Superior temporal gyrus (tissue), 1 donor: ENCODE measurements around the gene PRIMA1.
"Not testable (repeated sequence)": the region's sequence is repeated elsewhere in the genome, so short reads cannot be mapped to it uniquely, and the experiment has no call there.

Experiments
- DNase-seq: peaks from one replicate; pipeline ENCODE4 v3.0.0-alpha.2; 2016; ENCODE audit errors: extremely low spot score

Gene PRIMA1, protein sequence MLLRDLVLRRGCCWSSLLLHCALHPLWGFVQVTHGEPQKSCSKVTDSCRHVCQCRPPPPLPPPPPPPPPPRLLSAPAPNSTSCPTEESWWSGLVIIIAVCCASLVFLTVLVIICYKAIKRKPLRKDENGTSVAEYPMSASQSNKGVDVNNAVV

DNA sequence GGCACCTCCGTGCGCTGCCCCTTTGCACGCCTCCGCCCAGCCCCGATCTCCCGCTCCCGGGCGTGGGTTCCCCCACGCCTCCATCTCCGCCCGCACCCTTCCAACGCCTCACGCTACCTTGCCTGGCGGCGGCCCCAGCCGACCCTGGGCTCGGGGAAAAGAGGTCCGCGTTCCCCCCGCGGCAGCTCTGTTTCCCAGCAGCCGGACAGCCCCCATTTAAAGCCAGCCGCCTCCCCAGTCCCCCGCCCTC lies at the start of gene PRIMA1:
TSS of gene PRIMA1 (minus strand) at position 193 of the 250 bp plus-strand sequence. CDS start 767 bp downstream, outside the sequence.
- no peak for DNase-seq

DNA sequence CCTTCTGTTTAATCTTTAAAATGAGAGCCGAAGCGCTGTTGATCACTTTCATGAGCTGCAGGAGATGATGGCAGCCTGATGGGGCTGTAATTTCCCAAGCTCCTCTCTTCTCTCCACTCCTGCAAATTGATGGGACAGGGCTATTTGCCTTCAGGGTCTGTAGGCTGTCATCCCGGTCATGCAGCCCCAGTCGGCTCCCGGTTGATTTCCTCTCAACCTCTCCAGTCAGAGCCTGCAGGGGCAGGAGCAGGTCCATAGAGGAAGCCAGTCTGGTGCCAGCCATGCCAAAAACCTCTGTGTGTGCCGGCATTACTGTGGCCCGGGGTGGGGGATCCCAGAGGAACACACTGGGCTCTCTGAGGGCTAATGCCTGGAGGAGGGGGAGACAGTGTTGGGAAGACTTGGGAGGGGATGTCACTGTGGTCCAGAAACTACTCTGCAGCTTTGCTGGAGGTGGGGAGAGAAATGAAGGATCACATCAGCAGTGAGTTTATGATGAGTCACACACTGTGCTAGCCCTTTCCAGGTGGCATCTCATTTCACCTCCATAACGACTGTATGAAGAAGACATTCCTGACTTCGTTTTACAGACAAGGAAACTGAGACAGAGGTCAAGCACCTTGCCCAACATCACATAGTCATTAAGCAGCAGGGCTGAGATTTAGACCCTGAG lies 46.5 kb upstream of the PRIMA1 start:
- DNase-seq = no peak

DNA sequence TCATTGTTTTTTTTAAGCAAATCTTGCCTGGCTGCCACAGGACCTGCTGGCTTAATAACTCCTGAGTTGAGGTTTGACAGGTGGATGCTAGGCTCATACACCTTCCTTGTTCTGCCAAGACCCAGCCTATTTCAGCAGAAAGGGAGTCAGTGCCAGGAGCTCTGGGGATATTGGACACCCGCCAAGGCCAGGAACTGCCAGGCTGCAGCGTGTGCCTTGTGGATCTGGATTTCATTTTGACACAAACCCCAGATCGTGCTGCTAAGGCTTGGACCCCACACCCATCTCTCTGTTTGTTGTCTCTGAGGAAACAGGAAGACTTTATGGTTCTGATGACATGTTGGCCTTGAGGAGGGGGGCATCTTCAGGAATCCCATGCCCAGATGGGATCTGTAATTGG lies 44.4 kb upstream of the PRIMA1 start:
- DNase-seq = no peak

DNA sequence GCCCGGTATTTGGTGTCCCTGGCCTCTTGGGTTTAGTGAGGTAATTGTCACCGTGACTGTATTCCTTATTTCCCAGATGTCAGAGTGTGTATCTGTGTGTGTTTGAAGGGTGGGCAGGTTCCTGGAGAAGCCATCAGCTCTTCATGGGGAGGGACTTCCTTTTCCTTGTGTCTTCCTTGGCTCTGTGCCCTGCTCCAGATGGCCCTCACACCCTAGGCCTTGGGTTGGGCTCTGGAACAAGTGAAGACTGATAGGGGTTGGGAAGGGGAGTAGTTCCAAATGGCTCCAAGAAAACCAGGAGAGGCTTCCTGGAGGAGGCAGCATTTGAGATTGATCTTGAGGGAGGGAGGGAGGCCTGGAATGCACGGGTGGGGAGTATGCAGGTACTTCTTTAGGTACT lies 43.8 kb upstream of the PRIMA1 start:
- DNase-seq = no peak

DNA sequence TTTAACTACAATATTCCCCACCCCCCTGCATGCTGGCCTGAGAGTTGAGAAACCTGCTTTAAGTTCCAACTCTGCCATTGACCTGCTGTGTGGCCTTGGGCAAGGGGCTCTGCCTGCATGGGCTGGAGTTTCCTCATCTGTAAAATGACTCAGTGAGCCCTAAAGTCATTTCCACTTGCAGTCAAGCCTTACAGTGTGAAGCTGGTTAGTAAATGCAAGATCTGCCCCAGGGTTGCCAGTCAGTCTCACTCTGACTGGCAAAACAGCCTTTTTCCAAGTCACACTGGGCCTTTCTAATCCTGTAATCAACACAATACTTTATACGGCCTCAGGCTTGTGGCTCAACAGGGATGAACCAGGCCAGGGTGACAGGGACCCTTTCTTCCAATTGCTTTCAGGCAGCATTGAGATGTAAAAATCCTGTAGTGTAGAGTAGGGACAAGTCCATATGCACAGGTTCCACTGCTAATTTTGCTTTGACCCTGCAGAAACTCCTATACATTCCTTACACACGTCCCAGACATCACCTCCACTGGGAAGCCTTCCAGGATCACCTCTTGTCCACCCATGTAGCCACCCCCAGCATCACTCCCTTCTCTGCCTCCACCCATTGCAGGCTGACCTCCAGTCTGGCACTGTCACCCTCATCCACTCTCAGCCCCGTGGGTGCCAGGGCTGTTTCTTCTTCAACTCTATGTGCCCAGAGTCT lies 42.6 kb upstream of the PRIMA1 start:
- no peak for DNase-seq

DNA sequence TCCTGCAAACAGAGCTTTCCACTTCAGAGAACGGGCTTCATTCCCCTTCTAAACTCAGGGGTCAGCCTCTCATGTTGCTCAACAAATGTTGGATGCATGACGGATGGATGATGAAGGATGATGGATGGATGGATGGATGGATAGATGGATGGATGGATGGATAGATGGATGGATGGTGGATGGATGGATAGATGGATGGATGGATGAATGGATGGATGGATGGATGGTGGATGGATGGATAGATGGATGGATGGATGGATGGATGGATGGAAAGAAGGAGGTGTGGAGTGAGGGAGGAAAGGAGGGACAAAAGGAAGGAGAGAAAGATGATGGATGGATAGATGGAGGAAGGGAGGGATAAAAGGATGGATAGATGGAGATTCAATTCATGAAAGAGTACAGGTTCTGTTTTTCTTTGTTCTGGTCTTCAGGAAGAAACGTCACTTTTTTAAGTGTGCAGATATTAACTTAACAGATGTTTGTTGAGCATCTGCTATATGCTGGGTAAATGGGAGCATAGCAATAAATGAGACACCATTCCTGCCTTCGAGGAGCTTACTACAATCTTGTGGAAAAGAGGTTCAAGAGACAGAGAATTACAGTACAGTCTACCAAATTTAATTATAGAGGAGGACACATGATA lies 41.7 kb upstream of the PRIMA1 start:
- DNase-seq = no peak

DNA sequence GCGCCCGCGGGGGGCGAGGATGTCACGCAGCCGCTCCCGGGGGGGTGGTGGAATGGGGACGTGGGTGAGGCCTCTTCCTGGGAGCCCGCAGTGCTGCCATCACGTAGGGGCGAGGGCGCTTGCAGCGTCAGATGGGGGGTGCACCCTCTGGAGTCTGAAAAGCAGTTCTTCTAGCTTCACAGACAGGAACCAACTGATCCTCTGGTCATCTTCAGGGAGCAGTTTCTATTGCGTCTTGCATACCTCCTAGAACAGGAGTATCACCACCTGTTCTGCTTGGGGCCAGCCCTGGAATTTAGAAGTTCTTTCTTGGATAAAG lies 36.9 kb upstream of the PRIMA1 start:
- DNase-seq = no peak

DNA sequence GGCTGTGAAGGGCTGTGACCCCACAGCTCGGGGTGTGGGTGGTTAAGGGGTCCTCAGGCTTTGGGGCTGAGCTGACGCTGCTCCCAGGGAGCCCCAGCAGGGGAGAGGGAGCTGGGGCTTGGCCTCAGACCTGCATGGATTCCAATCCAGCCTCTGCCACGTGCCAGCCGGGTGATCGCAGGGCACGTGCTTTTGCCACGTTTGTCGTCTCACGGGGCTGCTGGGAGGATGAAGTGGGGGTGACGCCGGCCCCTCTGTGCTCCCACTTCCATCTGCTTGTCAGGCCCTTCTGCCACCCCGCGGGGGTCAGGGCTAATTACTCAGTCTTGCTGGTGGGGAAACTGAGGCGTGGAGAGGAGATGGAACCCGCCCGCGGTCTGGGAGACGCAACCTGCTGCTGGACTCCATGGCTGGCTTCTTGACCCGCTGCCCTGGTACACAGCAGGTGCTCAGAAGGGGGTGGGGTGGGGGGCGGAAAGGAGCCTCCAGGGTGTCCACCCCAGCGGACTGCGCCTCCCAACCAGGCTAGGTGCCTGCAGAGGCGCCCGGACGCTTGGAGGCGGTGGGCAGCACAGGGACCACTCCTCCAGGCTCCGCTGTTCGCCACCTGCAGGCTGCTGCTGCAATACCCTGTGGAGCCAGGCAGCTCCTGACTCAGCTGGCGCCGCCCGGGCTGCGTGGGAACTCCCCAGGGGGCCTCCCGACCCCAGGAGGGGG lies 36.4 kb upstream of the PRIMA1 start:
- no peak for DNase-seq

DNA sequence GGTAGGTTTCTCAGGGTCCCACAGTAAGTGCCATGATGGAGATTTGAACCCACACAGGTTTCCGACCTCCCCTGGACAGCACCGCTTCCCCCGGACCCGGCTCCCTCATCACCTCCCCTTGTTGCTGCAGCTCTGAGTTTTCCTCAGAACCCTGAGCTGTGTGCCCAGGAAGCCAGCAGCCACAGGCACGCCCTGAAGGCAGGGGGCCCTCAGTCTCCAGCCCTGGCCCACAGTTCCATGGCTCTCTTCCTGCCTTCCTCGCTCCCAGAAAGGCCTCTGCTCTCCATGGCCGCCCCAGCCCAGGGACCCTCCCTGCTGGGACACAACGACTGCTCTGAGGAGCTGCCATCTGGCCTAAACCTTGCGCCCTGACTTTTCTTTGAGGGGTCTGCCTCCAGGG lies 35.8 kb upstream of the PRIMA1 start:
- no peak for DNase-seq

DNA sequence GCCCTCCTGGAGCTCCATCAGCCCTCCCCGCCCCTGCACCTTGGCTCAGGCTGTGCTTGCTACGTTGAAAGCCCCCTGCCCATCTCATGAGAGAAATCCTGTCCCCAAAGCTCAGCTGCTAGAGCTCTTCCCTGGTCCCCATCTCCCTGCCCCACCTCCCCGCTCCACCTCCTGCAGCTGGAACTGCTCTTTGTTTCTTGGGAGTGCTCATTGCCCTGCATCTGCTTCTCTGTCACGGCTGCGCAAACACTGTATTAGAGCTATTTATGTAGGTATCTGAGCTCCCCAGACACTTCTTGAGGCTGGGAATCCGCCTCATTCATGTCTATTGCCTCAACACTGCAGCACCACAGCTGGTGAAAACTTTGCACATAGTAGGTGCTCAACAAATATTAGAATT lies 32.8 kb upstream of the PRIMA1 start:
- no peak for DNase-seq

DNA sequence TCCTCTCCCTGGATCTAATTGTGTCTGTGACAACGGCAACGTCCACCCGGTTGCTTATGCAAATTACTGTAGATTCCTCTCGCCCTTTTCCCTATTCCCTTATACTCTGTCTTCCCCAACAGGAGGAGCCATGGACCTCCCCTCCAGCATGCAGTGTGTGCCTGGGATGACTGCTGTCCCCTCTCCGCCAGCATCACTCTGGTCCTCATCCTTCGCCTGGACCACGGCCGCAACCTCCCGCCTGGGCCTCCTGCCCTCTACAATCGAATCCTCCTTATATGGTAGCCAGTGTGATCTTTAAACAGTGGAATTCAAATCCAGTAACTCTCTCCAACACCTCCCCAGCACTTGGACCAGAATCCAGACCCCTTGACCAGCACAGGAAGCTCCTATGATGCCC lies 30.6 kb upstream of the PRIMA1 start:
- DNase-seq = no peak

DNA sequence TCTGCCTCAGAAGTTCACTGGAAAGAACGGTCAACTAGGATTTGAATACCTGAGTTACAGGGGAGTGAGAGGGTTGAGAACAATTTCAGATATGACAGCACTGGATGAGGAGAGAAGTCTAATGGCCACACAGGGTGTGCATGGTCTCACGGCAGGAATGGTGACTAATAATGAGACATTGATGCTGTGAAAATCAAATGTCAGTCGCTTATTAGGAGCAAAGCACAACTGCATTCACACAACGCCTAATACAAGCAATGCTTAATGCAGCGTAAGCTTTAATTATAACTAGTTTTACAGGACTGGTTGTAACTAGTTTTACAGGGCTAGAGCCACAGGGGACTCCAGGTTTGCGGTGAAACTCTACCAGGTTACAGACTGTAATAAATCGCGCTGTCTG lies 23.4 kb upstream of the PRIMA1 start:
- no peak for DNase-seq

DNA sequence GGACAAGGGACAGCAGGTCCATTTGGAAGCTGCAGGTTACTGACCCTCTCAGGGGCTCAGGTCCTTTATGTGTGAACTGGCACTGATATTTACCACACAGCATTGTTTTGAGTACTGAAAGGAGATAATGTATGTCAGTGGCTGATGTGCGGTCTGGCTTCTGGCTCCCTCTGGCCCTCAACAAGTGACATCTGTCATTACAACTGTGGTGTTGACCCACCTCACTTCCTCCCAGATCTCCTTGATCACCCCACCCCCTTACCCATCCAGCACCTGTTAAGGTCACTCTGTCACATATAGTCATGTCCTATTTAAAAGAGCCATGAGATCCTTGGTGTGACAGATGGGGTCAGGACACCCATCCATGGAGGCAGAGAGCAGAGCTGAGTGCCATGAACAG lies 22.7 kb upstream of the PRIMA1 start:
- DNase-seq = no peak

DNA sequence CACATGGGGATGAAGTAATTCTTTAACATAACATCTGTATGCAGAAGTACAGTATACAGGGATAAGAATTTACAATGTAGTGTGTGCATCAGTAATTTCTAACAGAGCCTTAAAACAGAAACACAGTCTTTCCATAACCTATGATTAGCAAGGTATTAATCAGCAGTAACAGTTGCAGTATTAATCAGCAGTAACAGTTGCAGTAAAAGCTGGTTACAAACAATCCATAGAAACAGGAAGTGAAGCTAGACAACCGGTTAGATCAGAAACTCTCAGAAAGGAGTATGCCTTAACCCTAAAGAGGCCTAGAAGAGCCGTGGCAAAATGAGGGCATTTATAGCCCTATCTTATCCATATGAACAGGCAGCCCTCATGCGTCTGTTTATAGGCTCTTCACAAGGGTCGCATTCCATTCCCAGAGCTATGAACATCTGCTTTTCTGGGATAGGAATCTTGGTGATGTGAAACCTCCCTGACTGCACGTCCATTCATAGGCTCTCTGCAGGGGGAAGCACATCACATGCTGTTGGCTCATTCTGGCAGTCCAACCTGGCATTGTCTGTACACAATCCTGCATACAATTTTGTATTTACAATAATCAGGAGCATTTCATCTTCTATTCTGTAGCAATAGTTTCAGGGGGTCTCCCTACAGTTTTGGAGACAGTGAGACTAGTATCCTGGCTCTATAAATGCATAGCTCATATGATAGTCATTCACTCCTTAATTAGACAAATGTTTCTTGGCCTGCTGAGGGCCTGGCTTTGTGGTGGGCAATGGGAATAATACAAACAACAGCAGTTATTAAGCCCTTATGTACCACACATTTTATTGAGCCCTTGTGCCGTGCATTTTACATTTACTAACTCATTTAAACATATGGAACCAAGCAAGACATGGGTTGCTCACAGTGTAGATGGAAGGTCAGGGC lies 21.5 kb upstream of the PRIMA1 start:
- DNase-seq = not testable (repeated sequence)

DNA sequence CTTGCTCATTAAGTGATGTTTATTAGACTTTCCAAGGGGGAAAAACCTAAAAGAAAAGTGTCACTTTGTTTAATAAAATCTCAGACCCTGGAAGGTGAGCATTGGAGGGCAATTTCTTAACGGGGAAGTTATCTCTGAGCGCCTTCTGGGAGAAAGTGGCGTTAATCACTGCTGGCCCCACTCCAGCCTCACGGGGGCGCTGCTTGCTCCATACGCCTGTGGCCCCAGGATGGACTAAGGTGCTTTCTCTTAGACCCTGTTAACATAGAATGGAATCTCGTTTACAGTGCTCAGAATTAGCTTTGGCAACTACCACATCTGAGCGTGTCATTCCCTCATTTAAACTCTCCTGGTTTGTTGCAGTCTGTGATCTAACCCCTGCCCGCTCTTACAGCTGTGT lies 16.4 kb upstream of the PRIMA1 start:
- DNase-seq = no peak

DNA sequence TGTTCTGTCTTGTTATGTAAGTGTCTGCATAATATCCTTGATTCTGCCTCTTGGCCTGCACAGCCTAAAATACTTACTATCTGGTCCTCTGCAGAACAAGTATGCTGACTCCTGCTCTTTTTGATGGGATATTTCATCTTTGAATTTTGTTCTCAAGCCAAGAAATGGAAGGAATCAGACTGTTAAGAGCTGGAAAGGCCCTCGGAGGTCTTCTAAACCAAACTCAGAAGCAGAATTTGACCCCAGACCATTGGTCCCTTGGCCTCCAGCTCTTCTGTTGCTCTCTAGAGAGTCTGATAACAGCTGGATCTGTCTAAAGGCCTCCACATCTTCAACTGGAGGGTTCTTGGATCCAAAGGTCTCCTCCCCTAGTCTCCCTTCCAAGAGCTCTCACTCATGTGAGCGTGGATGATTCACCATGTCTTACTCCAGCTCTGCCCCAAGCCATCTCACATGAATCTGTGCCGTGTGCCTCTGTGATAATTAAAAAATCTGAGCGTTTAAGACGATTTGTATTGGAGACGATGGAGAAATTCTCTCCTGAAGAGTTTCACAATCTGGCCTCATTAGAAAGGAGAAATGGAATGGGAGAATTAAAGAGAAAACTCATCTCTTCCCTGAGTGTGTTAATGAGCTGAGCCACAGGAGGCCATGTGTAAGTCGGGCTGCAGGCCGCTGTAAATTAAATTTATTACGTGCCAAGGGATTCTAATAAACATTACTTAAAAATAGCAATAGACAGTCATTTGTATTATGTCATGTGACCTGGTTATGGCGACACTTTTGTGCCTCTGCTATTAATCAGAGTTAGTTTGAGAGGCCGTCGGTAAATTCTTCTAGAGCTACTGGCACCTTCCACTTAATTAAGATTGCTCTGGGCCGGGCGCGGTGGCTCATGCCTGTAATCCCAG lies 15.4 kb upstream of the PRIMA1 start:
- DNase-seq = no peak

DNA sequence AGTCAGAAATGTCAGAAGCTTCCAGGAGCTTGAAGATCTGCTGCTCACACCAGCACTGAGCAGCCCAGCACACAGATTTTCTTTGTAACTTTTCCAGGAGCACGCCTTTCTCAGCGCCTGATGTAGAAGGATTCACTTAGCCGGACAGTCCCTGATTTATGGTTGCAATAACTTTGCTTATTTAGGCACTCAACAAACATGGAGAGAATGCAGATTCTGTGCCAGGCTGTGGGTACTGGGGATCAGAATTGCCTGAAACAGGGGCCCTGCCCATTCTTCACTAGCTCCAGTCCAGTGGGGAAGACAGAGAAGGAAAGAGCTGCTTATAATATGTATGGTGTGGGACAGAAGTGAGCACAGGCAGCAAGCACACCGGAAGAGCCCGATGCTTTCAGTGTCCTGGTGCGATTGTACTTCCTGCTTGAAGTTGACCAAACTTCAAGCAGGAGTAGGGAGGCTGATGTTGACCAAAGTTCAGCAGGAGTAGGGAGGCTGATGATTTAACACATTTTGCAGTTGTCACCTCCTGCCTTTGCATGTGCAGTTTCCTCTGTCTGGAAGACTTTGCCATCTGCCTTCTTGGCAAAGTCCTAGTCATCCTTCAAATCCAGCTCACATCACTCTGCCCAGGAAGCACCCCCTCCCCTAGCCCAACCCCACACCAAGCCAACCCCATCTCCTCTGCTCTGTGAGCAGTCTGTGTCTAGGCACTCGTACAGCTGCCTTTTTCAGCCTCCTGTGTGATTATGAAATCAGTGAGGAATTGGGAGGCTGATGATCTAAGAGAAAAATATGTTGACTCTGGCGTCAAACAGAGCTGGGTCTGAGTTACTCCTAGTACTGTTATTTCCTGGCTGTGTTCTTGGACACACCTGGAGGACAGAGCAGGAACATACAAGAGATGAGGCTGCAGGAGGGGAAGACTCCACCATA lies 12.0 kb upstream of the PRIMA1 start:
- DNase-seq = no peak

DNA sequence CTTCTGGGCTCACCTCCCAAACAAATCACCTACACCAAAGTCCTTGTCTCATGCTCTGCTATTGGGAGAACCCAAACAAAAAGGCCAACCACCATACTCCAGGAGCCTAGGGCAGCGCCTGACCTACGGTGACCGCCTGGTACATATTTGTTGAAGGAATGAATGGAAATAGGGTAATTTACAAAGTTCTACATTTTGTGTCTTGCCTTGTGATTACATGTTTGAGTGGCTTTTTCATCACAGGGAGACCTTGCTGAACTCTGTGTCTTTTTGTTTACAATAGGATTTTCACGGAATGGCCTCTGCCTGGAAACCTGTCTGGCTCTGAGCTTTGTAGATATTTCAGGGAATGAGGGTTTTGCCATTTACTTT lies 11.3 kb upstream of the PRIMA1 start:
- no peak for DNase-seq

DNA sequence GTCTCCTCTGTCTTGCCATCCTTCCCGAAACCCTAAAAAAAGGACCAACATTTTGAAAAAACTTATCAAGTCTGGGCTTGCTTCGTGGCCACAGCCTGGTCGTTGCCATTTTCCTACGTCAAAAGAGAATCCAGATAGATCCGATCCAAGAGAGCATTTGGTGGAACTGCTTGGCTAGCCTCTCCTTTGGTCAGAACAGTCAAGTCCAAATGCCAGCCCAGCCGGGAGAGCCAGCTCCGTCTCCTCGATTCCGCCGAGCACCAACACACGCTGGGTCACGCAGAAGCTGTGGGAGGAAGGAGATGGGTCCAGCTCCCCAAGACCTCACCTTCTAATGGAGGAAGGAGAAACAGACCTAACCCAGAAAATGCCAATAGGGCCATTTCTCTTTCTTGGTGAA lies 9.3 kb upstream of the PRIMA1 start:
- DNase-seq = no peak
